Cerebellar nuclear complex (tissue), 1 donor: ENCODE measurements around the gene AOAH.

Source experiments
- DNase-seq, 2 experiments: peaks; one replicate each; lab custom pipeline; 2025; lab: John Stamatoyannopoulos, UW

Gene AOAH

GRCh38 chr7:36629351-36629750, 94.9 kb downstream of the AOAH start:
- DNase-seq: no peak

- no peak for DNase-seq
Observed at GRCh38 chr7:36627836-36628235, 96.5 kb downstream of the AOAH start.

GRCh38 chr7:36626111-36626510, 98.2 kb downstream of the AOAH start:
- no peak for DNase-seq

- no peak for DNase-seq
Observed at GRCh38 chr7:36625247-36625646, 99.0 kb downstream of the AOAH start.

- DNase-seq: no peak
Observed at GRCh38 chr7:36623247-36623646, 101.0 kb downstream of the AOAH start.

GRCh38 chr7:36621396-36621795, 102.9 kb downstream of the AOAH start:
- DNase-seq: no peak

- DNase-seq: no peak
Observed at GRCh38 chr7:36620166-36620708, 104.1 kb downstream of the AOAH start.

- DNase-seq: no peak
Observed at GRCh38 chr7:36617408-36617807, 106.9 kb downstream of the AOAH start.

GRCh38 chr7:36615852-36616540, 108.3 kb downstream of the AOAH start:
- DNase-seq: no peak

- no peak for DNase-seq
Observed at GRCh38 chr7:36614959-36615358, 109.3 kb downstream of the AOAH start.

GRCh38 chr7:36613031-36613614, 111.2 kb downstream of the AOAH start:
- no peak for DNase-seq

- DNase-seq: no peak
Observed at GRCh38 chr7:36611703-36612102, 112.6 kb downstream of the AOAH start.

- DNase-seq: no peak
Observed at GRCh38 chr7:36607721-36608095, 116.6 kb downstream of the AOAH start.

GRCh38 chr7:36606976-36607720, 117.1 kb downstream of the AOAH start:
- DNase-seq: no peak

- peak; percentile 51 to 79 for DNase-seq
Observed at GRCh38 chr7:36606153-36606975, 117.9 kb downstream of the AOAH start.

GRCh38 chr7:36605261-36606051, 118.8 kb downstream of the AOAH start:
- no peak for DNase-seq

- no peak for DNase-seq
Observed at GRCh38 chr7:36604806-36605205, 119.5 kb downstream of the AOAH start.

- DNase-seq: no peak
Observed at GRCh38 chr7:36602934-36603887, 121.1 kb downstream of the AOAH start.

- no peak for DNase-seq
Observed at GRCh38 chr7:36602511-36602910, 121.8 kb downstream of the AOAH start.

GRCh38 chr7:36601601-36602000, 122.7 kb downstream of the AOAH start:
- DNase-seq: no peak
